Endothelial cell of umbilical vein (primary cell): ENCODE results near the gene JARID2. TPM values are rescaled to one million over a fixed set of nuclear protein-coding genes. Genes with fewer than 3 reads are reported as not detected.

Source experiments
- BruUV-seq: library from RNA; stranded (reverse); fragments of 400-500 nt; replicated peaks from 2 replicates; lab custom pipeline; 2021; lab: Mats Ljungman, UMichigan
- CTCF ChIA-PET: fragments of 300-600, 350-600 bp; sonication (Branson Sonifier 250); formaldehyde crosslinking; loops from one replicate; lab custom pipeline; 2021; ENCODE audit warnings: antibody characterized with exemption, inconsistent platforms; lab: Charles Lee
- POLR2A ChIA-PET: fragments of 300-600, 350-600 bp; sonication (Branson Sonifier 250); formaldehyde crosslinking; loops from one replicate; lab custom pipeline; 2021; ENCODE audit warnings: antibody characterized with exemption, inconsistent platforms; lab: Charles Lee
- DNase-seq: peaks from one replicate; pipeline ENCODE4 v3.0.0-alpha.2; 2011; ENCODE audit warnings: low read depth, low spot score
- FAIRE-seq: peaks from 2 replicates; lab custom pipeline; 2011; peaks lifted over from hg19 to GRCh38; lab: Jason Lieb, UNC
- H2AFZ ChIP-seq: 2 replicates; pipeline ENCODE4 v1.6.0; 2012; ENCODE audit warnings: low read depth, low read length, control low read depth, inconsistent platforms
- H3K27ac ChIP-seq: 2 replicates; pipeline ENCODE4 v1.5.1; 2011; ENCODE audit warnings: low read depth, mild to moderate bottlenecking, control low read depth, low read length, moderate library complexity; ENCODE audit not compliant: insufficient read depth
- H3K27me3 ChIP-seq, 2 experiments: 2 replicates each; pipeline versions ENCODE4 v1.6.0 to v1.6.1; 2011; ENCODE audit warnings: low read length in 2 of 2, mixed read lengths in 1 of 2; ENCODE audit not compliant: control insufficient read depth in 2 of 2, insufficient read depth in 2 of 2
- H3K36me3 ChIP-seq, 2 experiments: 2 replicates in 1 of 2; 3 replicates in 1 of 2; pipeline ENCODE4 v1.5.1; 2011; ENCODE audit warnings: low read length in 2 of 2, mild to moderate bottlenecking in 1 of 2, moderate library complexity in 1 of 2; ENCODE audit not compliant: control insufficient read depth in 2 of 2, insufficient read depth in 2 of 2; ENCODE audit errors: extremely low read depth in 1 of 2
- H3K4me1 ChIP-seq: 3 replicates; pipeline ENCODE4 v1.5.1; 2011; ENCODE audit warnings: mild to moderate bottlenecking, low read length; ENCODE audit not compliant: control insufficient read depth, insufficient read depth; ENCODE audit errors: extremely low read depth
- H3K4me2 ChIP-seq: 2 replicates; pipeline ENCODE4 v1.6.1; 2011; ENCODE audit warnings: low read length, control low read depth, mixed read lengths; ENCODE audit not compliant: insufficient read depth
- H3K4me3 ChIP-seq, 3 experiments: fragments of 200-600 bp in 1 of 3; sonication (generic), shearing (Covaris generic) in 1 of 3; replicated peaks in 1 of 3; 2 replicates each; pipeline ENCODE4 v1.5.1; 2011 to 2016; ENCODE audit warnings: control low read depth in 3 of 3, low read length in 3 of 3, mild to moderate bottlenecking in 2 of 3, inconsistent platforms in 1 of 3, low read depth in 1 of 3, moderate library complexity in 1 of 3; ENCODE audit not compliant: insufficient read depth in 1 of 3
- H3K79me2 ChIP-seq: 2 replicates; pipeline ENCODE4 v1.6.0; 2012; ENCODE audit warnings: low read length, inconsistent platforms; ENCODE audit not compliant: control insufficient read depth, insufficient read depth
- H3K9ac ChIP-seq: replicated peaks from 2 replicates; pipeline ENCODE3; 2011; ENCODE audit warnings: low read length, control low read depth; ENCODE audit not compliant: insufficient read depth; ENCODE audit errors: extremely low read depth
- H3K9me1 ChIP-seq: replicated peaks from 3 replicates; pipeline ENCODE4 v1.6.0; 2011; ENCODE audit warnings: mild to moderate bottlenecking, low read length; ENCODE audit not compliant: control insufficient read depth, insufficient read depth; ENCODE audit errors: extremely low read depth
- H3K9me3 ChIP-seq: replicated peaks from 2 replicates; pipeline ENCODE4 v1.5.1; 2012; ENCODE audit warnings: low read length, inconsistent platforms; ENCODE audit not compliant: control insufficient read depth, insufficient read depth
- H4K20me1 ChIP-seq: replicated peaks from 2 replicates; pipeline ENCODE3; 2011; ENCODE audit warnings: mild to moderate bottlenecking, low read length; ENCODE audit not compliant: control insufficient read depth, insufficient read depth; ENCODE audit errors: extremely low read depth
- CTCF ChIP-seq, 2 donors: IDR thresholded peaks; 1 replicate in 1 of 2; 2 replicates in 1 of 2; pipeline ENCODE4 v1.5.1; 2011; ENCODE audit warnings: low read length in 2 of 2, mild to moderate bottlenecking in 2 of 2, moderate library complexity in 2 of 2, control low read depth in 1 of 2, inconsistent platforms in 1 of 2, low read depth in 1 of 2; ENCODE audit not compliant: insufficient read depth in 1 of 2; ENCODE audit errors: extremely low read depth in 1 of 2
- EZH2 ChIP-seq: IDR thresholded peaks from 2 replicates; pipeline ENCODE4 v1.6.1; 2012; ENCODE audit warnings: borderline replicate concordance, low read depth, mild to moderate bottlenecking, moderate library complexity, low read length, inconsistent platforms; ENCODE audit not compliant: severe bottlenecking
- FOS ChIP-seq: IDR thresholded peaks from 2 replicates; pipeline ENCODE4 v1.6.1; 2011; ENCODE audit warnings: mild to moderate bottlenecking, low read length, moderate library complexity, borderline replicate concordance; ENCODE audit not compliant: insufficient read depth
- GATA2 ChIP-seq: IDR thresholded peaks from 2 replicates; pipeline ENCODE4 v1.7.0; 2011; ENCODE audit warnings: low read depth, mild to moderate bottlenecking, moderate library complexity, mixed read lengths, low read length; ENCODE audit not compliant: insufficient read length, insufficient read depth
- JUN ChIP-seq: IDR thresholded peaks from 2 replicates; pipeline ENCODE4 v1.6.1; 2011; ENCODE audit warnings: borderline replicate concordance, low read depth; ENCODE audit not compliant: insufficient read length, insufficient read depth
- MYC ChIP-seq: IDR thresholded peaks from one replicate; pipeline ENCODE4 v1.6.1; 2011; ENCODE audit warnings: mild to moderate bottlenecking, low read depth, low read length
- POLR2AphosphoS5 ChIP-seq: IDR thresholded peaks from 2 replicates; pipeline ENCODE4 v1.6.1; 2012; ENCODE audit warnings: low read depth, mild to moderate bottlenecking, control low read depth, low read length, moderate library complexity; ENCODE audit not compliant: insufficient read depth
- dilution Hi-C: fragments of 300-500 bp; cut with MboI; formaldehyde crosslinking; loops from one replicate; pipeline ENCODE4 v1.15.0; 2019; ENCODE audit warnings: low sequenced_read_pairs; ENCODE audit not compliant: extremely low pct_ligation_motif_present
- intact Hi-C: fragments of 100-400 bp; cut with micrococcal nuclease; formaldehyde crosslinking; loops from one replicate; pipeline ENCODE4 v1.10.0; 2022
- polyA plus RNA-seq, 4 experiments: library from polyadenylated mRNA; depleted of rRNA in 3 of 4; stranded (reverse) in 3 of 4; unstranded in 1 of 4; fragments of >200 nt; gene quantifications; 2 replicates each; pipeline versions ENCODE4 v1.2.1 to v1.2.3, GENCODE V29; 2011 to 2012; ENCODE audit warnings: missing spikeins in 1 of 4
- total RNA-seq: library from RNA; stranded (reverse); gene quantifications from 2 replicates; pipeline ENCODE4 v1.2.3, GENCODE V29; 2021

JARID2 gene
- total and polyA plus RNA-seq, 2 donors (not counting 3 experiments of a cell fraction or from before 2014, with no cell fraction given): 2.9 to 10.6 TPM

GRCh38 chr6:15444081-15444731 lies 198.3 kb downstream of the JARID2 start:
- H2AFZ ChIP-seq: no peak overlapping the region
- H3K27me3 ChIP-seq: no peaks in the 10 kb centered on the region
- intact Hi-C loops: loop anchor here (10.0 kb wide), 1 partner anchor 569 kb away; no protein-coding TSS in a partner anchor
- ChIA-PET CTCF (interaction anchor here (0.7 to 1.8 kb wide), 2 partner anchors 11 to 20 kb away, joined by 3 to 4 read pairs; no protein-coding TSS in a partner anchor), POLR2A (no interaction called here)
- DNase-seq: no peak
- no peaks in the 10 kb centered on the region for H3K9me3 ChIP-seq
- FAIRE-seq: no peak
- dilution Hi-C loops: no loop called here
- H3K9ac ChIP-seq: no peak overlapping the region
- TF ChIP-seq POLR2AphosphoS5 (no peak), GATA2 (no peak), JUN (no peak), EZH2 (no peak), CTCF (IDR thresholded peaks at IDR 0.05; ENCODE audit: extremely low read depth in 1 of 2, insufficient read depth in 1 of 2, low read depth in 1 of 2, low read length in 2 of 2) (no peak), MYC (no peak), FOS (no peak)
- no TSS peak for BruUV-seq
- H4K20me1 ChIP-seq: peaks cover 4% of the 10 kb centered on the region
- H3K4me3 ChIP-seq: no peak overlapping the region
- no peaks in the 10 kb centered on the region for H3K79me2 ChIP-seq
- H3K36me3 ChIP-seq: no peaks in the 10 kb centered on the region
- no peaks in the 10 kb centered on the region for H3K9me1 ChIP-seq
- no peak overlapping the region for H3K4me2 ChIP-seq
- H3K4me1 ChIP-seq: peaks cover 3% of the 10 kb centered on the region
- H3K27ac ChIP-seq: no peak overlapping the region
